ENCODE data around the gene PHOX2A.

Gene PHOX2A

GRCh38 chr11:72242141-72242540, 1.8 kb downstream of the PHOX2A start:
- TF ChIP-seq REST (IDR thresholded peaks at IDR 0.05; ENCODE audit: insufficient read depth in 1 of 2, low read depth in 2 of 2, low read length in 2 of 2) (no peak), TAF1 (IDR thresholded peaks at IDR 0.05; ENCODE audit: borderline replicate concordance, insufficient read depth, low read length) (no peak), POLR2AphosphoS5 (IDR thresholded peaks at IDR 0.05; ENCODE audit: low read depth, low read length) (no peak), FOXP2 (optimal IDR thresholded peaks at IDR 0.05; ENCODE audit: borderline replicate concordance, extremely low read depth, extremely low read length, insufficient read depth) (no peak), SIN3A (IDR thresholded peaks at IDR 0.05; ENCODE audit: borderline replicate concordance, insufficient read depth, low read length) (no peak)

- TF ChIP-seq TAF1 (IDR thresholded peaks at IDR 0.05; ENCODE audit: borderline replicate concordance, insufficient read depth, low read length) (no peak), REST (IDR thresholded peaks at IDR 0.05; ENCODE audit: insufficient read depth in 1 of 2, low read depth in 2 of 2, low read length in 2 of 2) (no peak), FOXP2 (optimal IDR thresholded peaks at IDR 0.05; ENCODE audit: borderline replicate concordance, extremely low read depth, extremely low read length, insufficient read depth) (no peak), SIN3A (IDR thresholded peaks at IDR 0.05; ENCODE audit: borderline replicate concordance, insufficient read depth, low read length) (no peak), POLR2AphosphoS5 (IDR thresholded peaks at IDR 0.05; ENCODE audit: low read depth, low read length) (no peak)
These were observed 2.6 kb downstream of the PHOX2A start for GRCh38 chr11:72241291-72241781.

- TF ChIP-seq TAF1 (IDR thresholded peaks at IDR 0.05; ENCODE audit: borderline replicate concordance, insufficient read depth, low read length) (no peak), SIN3A (IDR thresholded peaks at IDR 0.05; ENCODE audit: borderline replicate concordance, insufficient read depth, low read length) (no peak), FOXP2 (optimal IDR thresholded peaks at IDR 0.05; ENCODE audit: borderline replicate concordance, extremely low read depth, extremely low read length, insufficient read depth) (no peak), REST (IDR thresholded peaks at IDR 0.05; ENCODE audit: insufficient read depth in 1 of 2, low read depth in 2 of 2, low read length in 2 of 2) (no peak), POLR2AphosphoS5 (IDR thresholded peaks at IDR 0.05; ENCODE audit: low read depth, low read length) (no peak)
These were observed 3.3 kb downstream of the PHOX2A start for GRCh38 chr11:72240461-72241290.

GRCh38 chr11:72239849-72240460, 4.0 kb downstream of the PHOX2A start:
- TF ChIP-seq FOXP2 (optimal IDR thresholded peaks at IDR 0.05; ENCODE audit: borderline replicate concordance, extremely low read depth, extremely low read length, insufficient read depth) (no peak), REST (IDR thresholded peaks at IDR 0.05; ENCODE audit: insufficient read depth in 1 of 2, low read depth in 2 of 2, low read length in 2 of 2) (no peak), TAF1 (IDR thresholded peaks at IDR 0.05; ENCODE audit: borderline replicate concordance, insufficient read depth, low read length) (no peak), POLR2AphosphoS5 (IDR thresholded peaks at IDR 0.05; ENCODE audit: low read depth, low read length) (no peak; the same call in 1 of the 2 replicates), SIN3A (IDR thresholded peaks at IDR 0.05; ENCODE audit: borderline replicate concordance, insufficient read depth, low read length) (no peak)
